Adrenal gland (tissue), 19 donors: ENCODE data around the gene TM4SF5. TPM values are rescaled to one million over a fixed set of nuclear protein-coding genes. Genes with fewer than 3 reads are reported as not detected.

Source experiments
- DNase-seq, 7 donors: peaks; one replicate each; pipeline ENCODE4 v3.0.0-alpha.2; 2019 to 2020
- H3K27ac ChIP-seq, 5 donors: fragments of 200-600 bp; sonication (generic) in 4 of 5; 1 replicate in 3 of 5; 2 replicates in 2 of 5; pipeline versions ENCODE4 v1.5.1 to v1.8.0; 2016 to 2020; ENCODE audit warnings: mild to moderate bottlenecking in 1 of 5
- H3K27me3 ChIP-seq: fragments of 200-600 bp; 2 replicates; pipeline ENCODE4 v1.8.0; 2021
- H3K36me3 ChIP-seq, 2 donors: fragments of 200-600 bp; replicated peaks in 1 of 2; 1 replicate in 1 of 2; 2 replicates in 1 of 2; pipeline versions ENCODE4 v1.5.1 to v1.8.0; 2018 to 2022
- H3K4me1 ChIP-seq, 2 donors: fragments of 200-600 bp; replicated peaks in 1 of 2; 1 replicate in 1 of 2; 2 replicates in 1 of 2; pipeline versions ENCODE4 v1.5.1 to v1.8.0; 2018 to 2021
- H3K4me3 ChIP-seq, 4 donors: fragments of 200-600 bp; sonication (generic) in 3 of 4; one replicate each; pipeline ENCODE4 v1.5.1; 2016 to 2018
- H3K9me3 ChIP-seq, 3 donors: fragments of 200-600 bp; sonication (generic) in 1 of 3; replicated peaks in 1 of 3; 1 replicate in 2 of 3; 2 replicates in 1 of 3; pipeline versions ENCODE4 v1.5.1 to v1.8.0; 2016 to 2021
- CTCF ChIP-seq, 6 experiments: fragments of 450-650 bp in 4 of 6; fragments of 200-600 bp in 2 of 6; sonication (generic) in 1 of 6; IDR thresholded peaks; 1 replicate in 5 of 6; 2 replicates in 1 of 6; pipeline versions ENCODE4 v1.5.1 to v1.8.0; 2016 to 2021; ENCODE audit warnings: antibody characterized with exemption in 6 of 6, mild to moderate bottlenecking in 2 of 6, moderate library complexity in 1 of 6
- POLR2A ChIP-seq, 2 donors: fragments of 450-650 bp; IDR thresholded peaks; one replicate each; pipeline ENCODE4 v1.6.1; 2017; ENCODE audit warnings: antibody characterized with exemption in 2 of 2, mild to moderate bottlenecking in 2 of 2, moderate library complexity in 1 of 2
- WGBS, 4 donors: extraction: QIAGEN DNeasy Blood & Tissue Kit in 2 of 4; methylation state at CpG; one replicate each; pipeline versions ENCODE4 v1.1.5 to v1.1.7; 2013 to 2017; 5-methylcytosine and 5-hydroxymethylcytosine counted together
- intact Hi-C, 2 donors: fragments of 100-400 bp; cut with DNase I; formaldehyde crosslinking; loops; one replicate each; pipeline versions ENCODE4 v1.14.1 to v1.15.0; 2022 to 2023
- long read RNA-seq, 10 donors: library from polyadenylated mRNA in 3 of 10; unstranded in 2 of 10; stranded (forward) in 1 of 10; transcript quantifications; one replicate each; pipeline ENCODE4 v2.0.0 and lab custom pipeline, GENCODE V29; 2021 to 2026
- polyA plus RNA-seq, 3 donors: library from polyadenylated mRNA; stranded (reverse); fragments of 200-250 nt in 2 of 3; fragments of 350-450 nt in 1 of 3; fragmentation: Illumina TruSeq in 1 of 3; extraction: RNeasy Lipid Tissue Mini Kit (QIAGEN cat#74804) in 1 of 3; gene quantifications; one replicate each; pipeline ENCODE4 v1.2.3, GENCODE V29; 2013 to 2014
- total RNA-seq, 9 donors: library from RNA; depleted of rRNA in 4 of 9; stranded (reverse); fragments of >200 nt in 4 of 9; fragments of 120-200 nt in 1 of 9; fragmentation: NEBNext Ultra II Directional in 1 of 9; extraction: Animal tissue kit (Norgen Biotek cat#: 25700) in 1 of 9; gene quantifications; one replicate each; pipeline versions ENCODE4 v1.1.0 to v1.2.4, GENCODE V29; 2013 to 2023
- donor health status: healthy with polysubstance abuse.
- donor health status: Bipolar disorder and iron deficiency.
- donor health status: DM: yes; HTN: yes; CAD: no.
- donor health status: DM: no; HTN: no; CAD: no.
- donor health status: DM: no; HTN: no; CAD: no.
- donor health status: DM: yes; HTN: yes; CAD: no.

The TM4SF5 gene
- under 1 TPM in 2 of 9 donors, not detected in 7; 0.32 to 0.55 TPM for total RNA-seq
- under 1 TPM in 1 of 3 donors, not detected in 2; 0.17 TPM for polyA plus RNA-seq
- long read RNA-seq, donor 1: 0 reads
- long read RNA-seq, donor 2: 0 reads
- long read RNA-seq, donor 3: 0 reads
- long read RNA-seq, donor 4: 0 reads
- long read RNA-seq, donor 5: 0 reads
- long read RNA-seq, donor 6: 0 reads
- long read RNA-seq, donor 7: 0 reads
- long read RNA-seq, donor 8, partial matches to known transcripts: 0 of 2 reads
- long read RNA-seq, donor 8, other reads (novel, unspliced or antisense): 0 of 2 reads
- long read RNA-seq, donor 9: 0 reads
- long read RNA-seq, donor 10, partial matches to known transcripts: 0 of 1 reads
- long read RNA-seq, donor 10, other reads (novel, unspliced or antisense): 0 of 1 reads

GRCh38 chr17:4771519-4772234 is at the start of gene TM4SF5:
Gene TM4SF5 (plus strand): TSS chr17:4771886. CDS start chr17:4771923, 37 bp downstream.
- Histone ChIP-seq H3K4me1 (no peaks in the 10 kb centered on the region), H3K4me3 (no peak within 1 kb of the TSS), H3K27me3 (no peaks in the 10 kb centered on the region), H3K36me3 (no peaks in the 10 kb centered on the region), H3K9me3 (no peaks in the 10 kb centered on the region), H3K27ac (no peak within 1 kb of the TSS)
- TF ChIP-seq CTCF (IDR thresholded peaks at IDR 0.05): no peak
- no peak for DNase-seq
- WGBS, 4 donors: 61 to 71% (median 66%) methylated on average over 12 to 13 of the region's 13 CpGs
- intact Hi-C loops: no loop called here

GRCh38 chr17:4722678-4723240 is 48.9 kb upstream of the TM4SF5 start:
- H3K27me3 ChIP-seq: no peaks in the 10 kb centered on the region
- peak overlapping the region in 1 of 5 donors; percentile 13 for H3K27ac ChIP-seq
- peaks cover 0 to 14% of the 10 kb centered on the region in 2 donors for H3K36me3 ChIP-seq
- peaks cover 0 to 12% of the 10 kb centered on the region in 2 donors for H3K4me1 ChIP-seq
- intact Hi-C loops: no loop called here
- H3K4me3 ChIP-seq: no peak overlapping the region
- no peak for DNase-seq
- TF ChIP-seq CTCF (IDR thresholded peaks at IDR 0.05): no peak
- TF ChIP-seq POLR2A (IDR thresholded peaks at IDR 0.05): no peak
- H3K9me3 ChIP-seq: no peaks in the 10 kb centered on the region
- WGBS, 4 donors: 85 to 92% (median 86%) methylated on average over 16 of the region's 16 CpGs

GRCh38 chr17:4724650-4725049 is 47.0 kb upstream of the TM4SF5 start:
- H3K4me1 ChIP-seq: peaks cover 0 to 12% of the 10 kb centered on the region in 2 donors
- no peak overlapping the region for H3K4me3 ChIP-seq
- WGBS, 4 donors: 79 to 85% (median 82%) methylated on average over 5 of the region's 5 CpGs
- no peak overlapping the region for H3K27ac ChIP-seq
- H3K27me3 ChIP-seq: no peaks in the 10 kb centered on the region
- no peak for DNase-seq
- peaks cover 0 to 5% of the 10 kb centered on the region in 2 donors for H3K36me3 ChIP-seq
- H3K9me3 ChIP-seq: no peaks in the 10 kb centered on the region
- no peak for TF ChIP-seq CTCF (IDR thresholded peaks at IDR 0.05)
- intact Hi-C loops: no loop called here

GRCh38 chr17:4725646-4726310 is 45.9 kb upstream of the TM4SF5 start:
- Histone ChIP-seq H3K9me3 (no peaks in the 10 kb centered on the region), H3K27me3 (no peaks in the 10 kb centered on the region), H3K4me3 (no peak overlapping the region), H3K27ac (peak overlapping the region in 1 of 5 donors; percentile 52), H3K4me1 (peaks cover 0 to 12% of the 10 kb centered on the region in 2 donors), H3K36me3 (no peaks in the 10 kb centered on the region)
- 73 to 79% (median 77%) methylated on average over 9 of the region's 9 CpGs for WGBS, 4 donors
- TF ChIP-seq CTCF (IDR thresholded peaks at IDR 0.05) (no peak), POLR2A (IDR thresholded peaks at IDR 0.05) (no peak)
- intact Hi-C loops: no loop called here
- no peak for DNase-seq
